Testis (tissue), 2 donors: Measurements from ENCODE around the gene ESR2.

ENCODE experiments used
- CTCF ChIP-seq, 3 experiments: fragments of 450-650 bp in 2 of 3; fragments of 200-600 bp in 1 of 3; sonication (generic) in 1 of 3; IDR thresholded peaks; one replicate each; pipeline ENCODE4 v1.5.1; 2016 to 2019; ENCODE audit warnings: antibody characterized with exemption in 3 of 3, mild to moderate bottlenecking in 2 of 3, moderate library complexity in 1 of 3
- POLR2A ChIP-seq: fragments of 450-650 bp; IDR thresholded peaks from one replicate; pipeline ENCODE4 v1.6.1; 2017; ENCODE audit warnings: antibody characterized with exemption, mild to moderate bottlenecking, moderate library complexity

GRCh38 chr14:64338616-64339316 lies 44.6 kb upstream of the ESR2 start:
- TF ChIP-seq POLR2A (peak; percentile 19), CTCF (IDR thresholded peaks at IDR 0.05) (no peak)
